Stomach (tissue), 4 donors: ENCODE results near the gene GRAMD2B.

ENCODE experiments used
- POLR2A ChIP-seq, 4 donors: fragments of 450-650 bp; IDR thresholded peaks; one replicate each; pipeline ENCODE4 v1.6.1; 2016; ENCODE audit warnings: antibody characterized with exemption in 4 of 4, control low read depth in 2 of 4, mild to moderate bottlenecking in 1 of 4, moderate library complexity in 1 of 4
- TF ChIP-seq, protein P1 (sequence below), 7 experiments: fragments of 450-650 bp in 4 of 7; fragments of 200-600 bp in 3 of 7; sonication (generic) in 3 of 7; IDR thresholded peaks; one replicate each; pipeline ENCODE4 v1.5.1; 2016 to 2019; ENCODE audit warnings: antibody characterized with exemption in 7 of 7, control low read depth in 2 of 7, mild to moderate bottlenecking in 1 of 7

DNA sequence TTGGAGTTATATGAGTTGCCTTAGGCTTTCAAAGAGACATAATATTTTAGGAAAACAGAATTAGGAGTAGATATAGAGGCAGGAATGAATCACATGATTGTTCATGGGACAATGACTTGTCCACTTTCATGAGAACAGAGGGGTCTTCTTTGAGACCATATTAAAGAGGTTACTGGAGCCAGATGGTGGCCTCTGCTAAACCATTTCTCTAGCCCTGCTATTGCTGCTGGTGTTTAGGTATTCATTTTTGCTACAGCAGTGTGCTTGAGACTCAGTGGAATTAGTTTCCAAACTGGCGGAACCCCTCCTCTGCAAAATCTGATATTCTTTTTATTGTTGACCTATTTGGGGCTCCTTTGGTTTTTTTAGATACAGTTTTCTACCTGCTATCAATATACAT is 31.3 kb downstream of the GRAMD2B start:
- TF ChIP-seq, protein P1, sequence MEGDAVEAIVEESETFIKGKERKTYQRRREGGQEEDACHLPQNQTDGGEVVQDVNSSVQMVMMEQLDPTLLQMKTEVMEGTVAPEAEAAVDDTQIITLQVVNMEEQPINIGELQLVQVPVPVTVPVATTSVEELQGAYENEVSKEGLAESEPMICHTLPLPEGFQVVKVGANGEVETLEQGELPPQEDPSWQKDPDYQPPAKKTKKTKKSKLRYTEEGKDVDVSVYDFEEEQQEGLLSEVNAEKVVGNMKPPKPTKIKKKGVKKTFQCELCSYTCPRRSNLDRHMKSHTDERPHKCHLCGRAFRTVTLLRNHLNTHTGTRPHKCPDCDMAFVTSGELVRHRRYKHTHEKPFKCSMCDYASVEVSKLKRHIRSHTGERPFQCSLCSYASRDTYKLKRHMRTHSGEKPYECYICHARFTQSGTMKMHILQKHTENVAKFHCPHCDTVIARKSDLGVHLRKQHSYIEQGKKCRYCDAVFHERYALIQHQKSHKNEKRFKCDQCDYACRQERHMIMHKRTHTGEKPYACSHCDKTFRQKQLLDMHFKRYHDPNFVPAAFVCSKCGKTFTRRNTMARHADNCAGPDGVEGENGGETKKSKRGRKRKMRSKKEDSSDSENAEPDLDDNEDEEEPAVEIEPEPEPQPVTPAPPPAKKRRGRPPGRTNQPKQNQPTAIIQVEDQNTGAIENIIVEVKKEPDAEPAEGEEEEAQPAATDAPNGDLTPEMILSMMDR (IDR thresholded peaks at IDR 0.05): no peak
- no peak for TF ChIP-seq POLR2A (IDR thresholded peaks at IDR 0.05)
